ENCODE results near the gene ATP1A1.

The ATP1A1 gene

DNA sequence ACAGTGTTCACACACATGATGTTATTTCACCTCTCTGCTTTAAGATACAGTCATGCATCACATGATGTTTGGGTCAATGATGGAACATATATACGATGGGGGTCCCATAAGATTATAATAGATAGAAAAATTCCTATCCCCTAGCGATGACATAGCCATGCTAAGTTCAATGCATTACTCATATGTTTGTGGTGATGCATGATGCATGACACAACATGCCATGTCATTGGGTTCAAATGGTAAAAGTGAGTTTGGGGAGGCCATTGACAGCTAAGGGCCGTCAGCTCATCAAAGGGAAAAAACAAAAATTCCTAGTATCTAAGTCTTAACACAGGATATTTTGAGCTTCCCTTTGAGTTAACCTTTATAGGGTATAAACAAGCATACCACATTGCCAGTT lies 73.6 kb downstream of the ATP1A1 start:
- DNase-seq: no peak

GRCh38 chr1:116448785-116449385 lies 75.8 kb downstream of the ATP1A1 start:
- DNase-seq: no peak

DNA sequence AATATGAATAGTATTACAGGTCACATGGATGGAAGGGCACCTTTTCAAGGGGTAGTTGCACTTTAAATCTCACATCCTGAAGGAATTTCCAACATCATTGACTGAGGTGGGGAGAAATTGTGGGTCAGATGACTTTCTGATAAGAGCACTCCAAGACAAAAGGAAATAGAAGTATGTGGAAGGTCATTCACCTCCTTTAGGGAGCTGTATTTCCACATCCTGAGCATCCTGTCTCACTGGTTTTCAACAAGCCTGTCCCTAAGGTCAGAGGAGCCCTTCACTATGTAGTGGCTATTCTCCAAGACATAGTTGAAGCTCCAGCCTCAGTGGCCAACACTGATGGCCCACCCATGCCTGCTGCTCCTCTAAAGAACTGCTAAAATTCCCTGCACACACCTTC lies 76.5 kb downstream of the ATP1A1 start:
- no peak for DNase-seq

DNA sequence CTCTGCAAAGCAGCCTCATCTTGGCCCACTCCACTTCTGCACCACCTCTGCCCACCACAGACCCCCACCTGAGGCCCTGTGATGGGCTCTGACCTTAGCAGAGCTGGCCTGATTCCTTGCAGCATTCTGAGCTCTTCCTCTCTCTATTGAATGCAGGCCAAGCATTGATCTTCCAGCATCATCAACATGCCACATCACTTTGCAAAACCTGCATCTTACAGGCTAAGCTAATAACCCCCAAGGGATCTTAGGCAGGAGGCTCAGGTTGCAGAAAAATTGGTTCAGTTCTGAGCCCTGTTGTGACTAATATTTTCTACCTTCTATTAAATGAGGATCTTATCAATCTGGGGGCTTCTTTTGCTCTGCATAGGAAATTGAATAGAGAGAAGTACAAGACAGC lies 78.7 kb downstream of the ATP1A1 start:
- no peak for DNase-seq

DNA sequence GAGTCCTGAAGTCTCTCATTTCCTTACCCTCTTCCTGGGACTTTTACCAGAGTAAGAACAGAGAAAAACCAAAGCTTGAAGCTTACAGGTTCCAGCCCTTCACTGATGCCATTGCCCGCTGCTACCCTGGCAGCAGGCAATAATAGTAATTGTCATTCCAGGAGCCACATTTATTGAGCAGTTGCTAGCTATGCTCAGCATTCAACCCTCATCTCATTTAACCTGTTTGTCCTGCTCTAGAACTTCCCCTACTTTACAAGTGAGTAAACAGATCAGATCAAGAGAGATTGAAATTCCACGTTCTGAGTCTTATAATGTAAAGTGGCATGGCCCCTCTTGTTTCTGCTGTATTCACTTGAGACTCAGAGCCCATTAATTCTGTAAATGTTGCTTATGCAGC lies 80.4 kb downstream of the ATP1A1 start:
- no peak for DNase-seq

GRCh38 chr1:116453906-116454305 lies 80.9 kb downstream of the ATP1A1 start:
- no peak for DNase-seq

Data from NCI-H2029 (cell line).